HuH-7.5 (cell line): Measurements from ENCODE around the gene MT1M.
"Not testable (repeated sequence)": the region's sequence is repeated elsewhere in the genome, so short reads cannot be mapped to it uniquely, and the experiment has no call there.

Experiments
- DNase-seq: peaks from one replicate; pipeline ENCODE4 v3.0.0; 2011; ENCODE audit warnings: low spot score

The MT1M gene

GRCh38 chr16:56649820-56650219, 17.4 kb downstream of the MT1M start:
- DNase-seq, result no peak

- no peak for DNase-seq
Observed at GRCh38 chr16:56651586-56651985, 19.1 kb downstream of the MT1M start, which contains the start of gene MT1B. Gene MT1B (plus strand): TSS chr16:56651886. CDS start chr16:56651954, 68 bp downstream.

- no peak for DNase-seq
Observed at GRCh38 chr16:56652600-56652999, 20.1 kb downstream of the MT1M start.

- DNase-seq, result no peak
Observed at GRCh38 chr16:56653218-56653617, 20.8 kb downstream of the MT1M start.

- DNase-seq, result peak; percentile 81
Observed at GRCh38 chr16:56657555-56658326, 25.3 kb downstream of the MT1M start, which contains the start of gene MT1F. Gene MT1F (plus strand): TSS chr16:56657959. CDS start chr16:56658059, 100 bp downstream.

GRCh38 chr16:56658327-56658875, 25.9 kb downstream of the MT1M start:
- no peak for DNase-seq

- no peak for DNase-seq
Observed at GRCh38 chr16:56662357-56663354, 30.2 kb downstream of the MT1M start.

GRCh38 chr16:56664506-56664905, 32.0 kb downstream of the MT1M start:
- DNase-seq, result no peak

GRCh38 chr16:56665286-56666261, 33.1 kb downstream of the MT1M start:
- not testable (repeated sequence) for DNase-seq

- DNase-seq, result no peak
Observed at GRCh38 chr16:56667581-56668571, 35.4 kb downstream of the MT1M start, which contains the start of gene MT1G. Gene MT1G (minus strand): TSS chr16:56668065. CDS start chr16:56667993, 72 bp downstream.

GRCh38 chr16:56669005-56669839, 36.8 kb downstream of the MT1M start, which contains the start of gene MT1H:
Gene MT1H (plus strand): TSS chr16:56669814. CDS start chr16:56669885, 71 bp downstream.
- no peak for DNase-seq

- no peak for DNase-seq
Observed at GRCh38 chr16:56669840-56670619, 37.6 kb downstream of the MT1M start.

- DNase-seq, result no peak
Observed at GRCh38 chr16:56670620-56670934, 38.1 kb downstream of the MT1M start.

GRCh38 chr16:56671691-56672090, 39.2 kb downstream of the MT1M start:
- DNase-seq, result not testable (repeated sequence)

GRCh38 chr16:56672171-56672570, 39.7 kb downstream of the MT1M start:
- DNase-seq, result not testable (repeated sequence)

GRCh38 chr16:56672761-56673536, 40.5 kb downstream of the MT1M start:
- no peak for DNase-seq

- no peak for DNase-seq
Observed at GRCh38 chr16:56673921-56674320, 41.5 kb downstream of the MT1M start.
